Aorta (tissue), 5 donors: ENCODE measurements around the gene TUT1. TPM values are rescaled to one million over a fixed set of nuclear protein-coding genes. Genes with fewer than 3 reads are reported as not detected.
"Not testable (repeated sequence)": the region's sequence is repeated elsewhere in the genome, so short reads cannot be mapped to it uniquely, and the experiment has no call there.

Source experiments
- ATAC-seq: fragments of 200-7000 bp; cut with Tn5 transposase; one replicate; pipeline ENCODE4 v1.9.1; 2022; ENCODE audit warnings: moderate library complexity; ENCODE audit not compliant: low FRiP score
- DNase-seq, 2 donors: peaks; one replicate each; pipeline ENCODE4 v3.0.0-alpha.2; 2020
- H3K27ac ChIP-seq, 2 donors: one replicate each; pipeline ENCODE4 v1.5.1; 2013; ENCODE audit warnings: low read length in 2 of 2, mild to moderate bottlenecking in 2 of 2, moderate library complexity in 2 of 2, control low read depth in 1 of 2, inconsistent platforms in 1 of 2, low read depth in 1 of 2
- H3K27me3 ChIP-seq, 2 donors: one replicate each; pipeline ENCODE4 v1.6.1; 2013; ENCODE audit warnings: control low read depth in 1 of 2, low read length in 1 of 2, mild to moderate bottlenecking in 1 of 2, moderate library complexity in 1 of 2; ENCODE audit not compliant: insufficient read depth in 2 of 2, control insufficient read depth in 1 of 2
- H3K36me3 ChIP-seq, 2 donors: one replicate each; pipeline ENCODE4 v1.6.1; 2013; ENCODE audit warnings: control low read depth in 1 of 2, low read length in 1 of 2, mild to moderate bottlenecking in 1 of 2; ENCODE audit not compliant: insufficient read depth in 2 of 2, control insufficient read depth in 1 of 2
- H3K4me1 ChIP-seq, 2 donors: one replicate each; pipeline ENCODE4 v1.6.1; 2013; ENCODE audit warnings: low read length in 2 of 2, control low read depth in 1 of 2, mild to moderate bottlenecking in 1 of 2, moderate library complexity in 1 of 2; ENCODE audit not compliant: insufficient read depth in 2 of 2, control insufficient read depth in 1 of 2
- H3K4me3 ChIP-seq, 2 donors: one replicate each; pipeline ENCODE4 v1.5.1; 2013; ENCODE audit warnings: low read length in 2 of 2, control low read depth in 1 of 2, mild to moderate bottlenecking in 1 of 2
- H3K9me3 ChIP-seq: one replicate; pipeline ENCODE4 v1.6.1; 2013; ENCODE audit warnings: mild to moderate bottlenecking, low read length; ENCODE audit not compliant: control insufficient read depth
- WGBS, 2 donors: extraction: QIAGEN DNeasy Blood & Tissue Kit; methylation state at CpG; one replicate each; pipeline ENCODE4 v1.1.7; 2013; 5-methylcytosine and 5-hydroxymethylcytosine counted together
- intact Hi-C, 2 donors: fragments of 100-400 bp; cut with DNase I; formaldehyde crosslinking; loops; one replicate each; pipeline versions ENCODE4 v1.14.2 to v1.15.0; 2022
- polyA plus RNA-seq, 2 donors: library from polyadenylated mRNA; stranded (reverse); fragments of 200-250 nt; gene quantifications; one replicate each; pipeline ENCODE4 v1.2.3, GENCODE V29; 2013
- total RNA-seq, 2 donors: library from RNA; stranded (reverse); fragmentation: NEBNext Ultra II Directional; extraction: Animal tissue kit (Norgen Biotek cat#: 25700); gene quantifications; one replicate each; pipeline ENCODE4 v1.2.1, GENCODE V29; 2021
- donor health status: healthy with polysubstance abuse.
- donor health status: Bipolar disorder and iron deficiency.
- donor health status: DM: no; HTN: no; CAD: no.
- donor health status: DM: no; HTN: no; CAD: no.
- donor health status: DM: yes; HTN: yes; CAD: no.

Gene TUT1
- total and polyA plus RNA-seq, 4 donors, result 1.6 to 14.9 (median 12.8) TPM

DNA sequence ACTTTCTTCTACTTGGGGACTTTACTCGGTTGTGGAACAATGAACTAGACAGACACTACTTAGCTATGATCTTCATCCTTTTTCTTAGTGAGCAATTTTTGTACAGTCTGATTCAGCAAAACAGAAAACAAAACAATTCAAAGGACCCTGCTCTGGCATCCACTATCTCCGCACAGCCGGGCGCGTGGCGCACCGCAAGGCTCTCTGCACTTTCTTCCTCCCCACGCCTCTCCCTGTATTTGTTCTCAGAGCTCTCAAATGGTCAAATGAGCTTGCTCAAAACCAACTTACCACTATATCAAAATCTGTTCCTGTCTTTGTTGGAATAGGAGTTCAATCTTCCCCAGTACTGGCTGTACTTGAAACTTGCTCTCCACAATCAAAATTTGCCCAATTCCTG is 25.1 kb downstream of the TUT1 start:
- Histone ChIP-seq H3K36me3 (peaks cover 6 to 8% of the 10 kb centered on the region in 2 donors), H3K4me3 (no peak overlapping the region), H3K27ac (no peak overlapping the region), H3K9me3 (no peaks in the 10 kb centered on the region), H3K4me1 (no peaks in the 10 kb centered on the region), H3K27me3 (no peaks in the 10 kb centered on the region)
- 89 to 91% methylated on average over 8 of the region's 8 CpGs for WGBS, 2 donors
- ATAC-seq (no peak), DNase-seq (no peak)
- intact Hi-C loops, result no loop called here

DNA sequence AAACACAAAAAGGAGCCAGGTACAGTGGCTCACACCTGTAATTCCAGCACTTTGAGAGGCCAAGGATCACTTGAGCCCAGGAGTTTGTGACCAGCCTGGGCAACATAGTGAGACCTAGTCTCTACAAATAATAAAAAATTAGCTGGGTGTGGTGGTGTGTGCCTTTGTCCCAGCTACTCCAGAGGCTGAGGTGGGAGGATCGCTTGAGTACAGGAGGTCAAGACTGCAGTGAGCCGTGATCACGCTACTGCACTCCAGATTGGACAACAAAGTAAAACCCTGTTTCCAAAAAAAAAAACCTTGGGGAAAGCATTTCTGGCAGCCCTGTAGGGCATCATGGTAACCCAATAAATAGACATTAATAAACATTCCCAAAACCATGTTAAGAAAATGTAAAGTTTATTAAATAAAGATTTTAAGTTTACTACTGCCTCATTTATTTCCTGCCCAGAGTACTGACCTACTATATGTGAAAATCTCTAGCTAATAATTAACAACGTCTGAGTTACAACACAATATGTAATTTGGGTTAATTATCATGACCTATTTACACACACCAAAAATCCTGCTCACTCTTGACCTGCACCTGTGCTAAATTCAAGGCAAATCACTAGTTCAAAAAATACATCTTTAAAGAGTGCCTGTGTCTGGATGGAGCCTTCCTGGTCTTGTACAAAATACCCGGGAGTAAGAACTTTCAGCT is 26.1 kb downstream of the TUT1 start:
- no peak for DNase-seq

DNA sequence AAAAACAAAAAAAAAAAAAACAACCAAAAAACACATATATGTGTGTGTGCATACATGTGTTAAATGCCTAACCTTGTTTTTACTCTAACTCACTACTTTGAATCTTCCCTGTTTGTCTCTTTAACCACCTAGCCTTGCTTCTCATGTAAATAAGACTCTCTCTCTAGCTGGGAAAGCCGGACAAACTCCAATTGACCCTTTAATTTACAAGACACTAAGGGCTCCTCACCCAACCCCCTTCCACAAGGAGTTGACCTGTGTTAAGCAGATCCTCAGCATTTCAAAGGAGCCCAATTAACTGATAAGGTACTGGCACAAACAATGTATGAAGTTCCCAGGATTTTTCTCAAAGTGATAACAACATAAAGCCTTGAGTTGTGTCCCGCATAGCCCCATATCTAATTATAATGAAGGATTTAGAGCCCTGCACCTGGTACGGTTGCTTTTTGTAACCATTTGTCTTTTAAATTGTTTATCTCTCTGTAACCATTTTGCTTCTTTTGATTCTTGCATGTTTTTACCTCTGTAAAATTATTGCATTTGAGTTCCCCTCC is 29.6 kb downstream of the TUT1 start:
- not testable (repeated sequence) for H3K9me3 ChIP-seq, H3K4me1 ChIP-seq, H3K27me3 ChIP-seq, DNase-seq, H3K36me3 ChIP-seq, H3K27ac ChIP-seq, H3K4me3 ChIP-seq, ATAC-seq
- 70 to 76% methylated on average over 3 of the region's 3 CpGs for WGBS, 2 donors
- intact Hi-C loops, result loop anchor here in 1 of 2 donors (2.0 kb wide), 1 partner anchor 17 kb away; no protein-coding TSS in a partner anchor

More for the DNA sequence above, 26.1 kb downstream of the TUT1 start:
- intact Hi-C loops, result no loop called here
- Histone ChIP-seq H3K9me3 (no peaks in the 10 kb centered on the region), H3K36me3 (peaks cover 3 to 8% of the 10 kb centered on the region in 2 donors), H3K4me3 (no peak overlapping the region), H3K4me1 (peaks cover 0 to 2% of the 10 kb centered on the region in 2 donors), H3K27ac (no peak overlapping the region), H3K27me3 (no peaks in the 10 kb centered on the region)
- no peak for ATAC-seq
- 64 to 65% methylated on average over 5 of the region's 5 CpGs for WGBS, 2 donors

DNA sequence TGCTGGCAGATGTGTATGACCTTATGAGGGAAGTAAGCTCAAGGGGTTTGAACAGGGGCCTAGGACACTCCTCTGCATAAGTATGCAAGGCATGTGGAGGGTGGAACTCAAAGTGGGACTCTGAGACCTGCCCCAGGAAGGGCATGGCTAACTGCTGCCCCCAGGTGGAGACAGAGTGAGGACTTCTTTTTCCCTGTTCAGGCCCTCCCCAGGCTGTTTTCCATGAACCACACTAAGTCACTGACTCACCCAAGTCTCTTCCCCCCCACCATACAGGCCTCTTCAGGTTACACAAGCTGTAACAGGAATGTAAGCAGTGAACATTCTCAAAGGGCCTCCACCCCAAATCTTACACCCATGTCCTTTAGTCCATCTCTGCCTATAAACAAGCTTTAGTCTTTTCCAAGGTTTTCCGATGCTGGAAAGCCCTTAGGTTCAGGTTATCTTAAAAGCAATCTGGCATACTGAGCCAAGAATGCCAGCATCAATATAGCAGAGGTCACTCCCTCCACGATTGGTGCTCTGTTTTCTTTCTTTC is 30.7 kb downstream of the TUT1 start:
- Histone ChIP-seq H3K4me1 (peaks cover 2 to 3% of the 10 kb centered on the region in 2 donors), H3K9me3 (no peaks in the 10 kb centered on the region), H3K27ac (peak overlapping the region; percentile 52 to 81), H3K4me3 (no peak overlapping the region), H3K36me3 (peaks cover under 1 to 4% of the 10 kb centered on the region in 2 donors), H3K27me3 (no peaks in the 10 kb centered on the region)
- WGBS, 2 donors, result 5% methylated on average over 2 of the region's 2 CpGs
- ATAC-seq, result peak; percentile 91
- intact Hi-C loops, result loop anchor here in 1 of 2 donors (1.0 to 2.0 kb wide), 2 partner anchors 16 to 136 kb away; no protein-coding TSS in a partner anchor
- DNase-seq, result peak; percentile 94 to 95

DNA sequence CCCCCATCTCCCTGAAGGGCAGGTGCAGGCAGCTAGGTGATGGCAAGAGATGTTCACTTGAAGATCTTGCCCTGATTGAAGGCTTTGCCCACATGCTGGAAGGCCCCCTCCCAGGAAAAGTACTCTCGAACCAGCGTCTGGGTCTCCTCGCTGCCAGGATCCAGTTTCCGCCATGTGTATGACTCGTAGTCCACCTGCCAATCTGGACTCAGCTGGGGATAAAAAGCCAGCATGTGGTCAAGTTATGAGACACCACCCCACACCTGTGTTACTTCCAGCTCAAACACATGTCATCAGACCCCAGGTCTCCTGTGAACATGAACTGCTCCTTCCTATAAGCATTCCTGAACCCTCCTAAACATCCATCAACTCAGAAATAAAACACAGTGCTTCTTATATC is 31.7 kb downstream of the TUT1 start:
- H3K27me3 ChIP-seq, ATAC-seq, DNase-seq, H3K4me3 ChIP-seq, H3K36me3 ChIP-seq, H3K9me3 ChIP-seq, H3K4me1 ChIP-seq: not testable (repeated sequence)
- intact Hi-C loops, result loop anchor here in 1 of 2 donors (1.0 to 5.0 kb wide), 3 partner anchors 15 to 157 kb away; no protein-coding TSS in a partner anchor
- peak overlapping the region; percentile 22 to 81 for H3K27ac ChIP-seq
- 66 to 78% methylated on average over 5 of the region's 5 CpGs for WGBS, 2 donors

DNA sequence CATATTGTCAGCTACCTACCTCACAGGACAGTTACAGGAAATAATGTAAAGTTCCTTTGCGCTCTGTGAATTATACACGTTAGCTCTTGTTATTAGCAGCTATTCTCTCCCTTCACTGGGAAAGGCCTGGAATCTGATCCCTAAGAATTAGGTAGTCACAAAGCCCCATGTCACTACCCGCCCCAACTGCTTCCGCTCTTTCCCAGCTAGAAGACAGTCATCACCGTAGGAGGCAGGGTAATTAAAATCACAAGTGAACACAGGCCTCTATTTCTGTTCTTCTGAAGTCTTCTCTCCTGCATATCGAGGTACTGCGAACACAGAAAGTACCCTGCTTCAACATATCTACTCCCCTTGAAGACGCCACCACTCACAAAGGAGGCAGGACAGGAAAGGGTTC is 32.1 kb downstream of the TUT1 start:
- Histone ChIP-seq H3K4me3 (no peak overlapping the region), H3K27ac (no peak overlapping the region), H3K4me1 (peaks cover 2 to 5% of the 10 kb centered on the region in 2 donors), H3K9me3 (no peaks in the 10 kb centered on the region), H3K36me3 (peaks cover 0 to 4% of the 10 kb centered on the region in 2 donors), H3K27me3 (no peaks in the 10 kb centered on the region)
- ATAC-seq (no peak), DNase-seq (no peak)
- intact Hi-C loops, result loop anchor here in 1 of 2 donors (5.0 kb wide), 1 partner anchor 157 kb away; no protein-coding TSS in a partner anchor
- WGBS, 2 donors, result 79 to 82% methylated on average over 8 of the region's 8 CpGs

DNA sequence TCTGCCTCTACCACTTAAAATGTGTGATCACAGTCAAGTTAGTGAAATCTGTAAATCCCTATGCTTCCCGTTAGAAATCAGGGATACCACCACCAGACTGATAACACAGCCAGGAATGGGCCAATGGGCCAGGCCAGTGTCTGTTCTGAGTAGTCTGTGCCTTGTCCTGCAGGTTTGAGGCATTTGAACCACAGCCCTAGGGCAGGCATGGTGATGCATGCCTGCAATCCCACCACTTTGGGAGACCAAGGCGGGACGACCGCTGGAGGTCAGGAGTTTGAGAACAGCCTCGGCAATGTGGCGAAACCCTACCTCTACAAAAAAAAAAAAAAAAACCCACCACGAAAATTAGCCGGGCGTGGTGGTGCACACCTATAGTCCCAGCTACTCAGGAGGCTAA is 32.7 kb downstream of the TUT1 start:
- Histone ChIP-seq H3K4me3 (no peak overlapping the region), H3K36me3 (peaks cover 0 to 4% of the 10 kb centered on the region in 2 donors), H3K27ac (peak overlapping the region in 1 of 2 donors; percentile 62), H3K9me3 (no peaks in the 10 kb centered on the region), H3K27me3 (no peaks in the 10 kb centered on the region), H3K4me1 (peaks cover 2 to 5% of the 10 kb centered on the region in 2 donors)
- no peak for ATAC-seq
- no peak for DNase-seq
- intact Hi-C loops, result loop anchor here in 1 of 2 donors (5.0 kb wide), 1 partner anchor 156 kb away; no protein-coding TSS in a partner anchor
- WGBS, 2 donors, result 75 to 79% methylated on average over 9 of the region's 9 CpGs

DNA sequence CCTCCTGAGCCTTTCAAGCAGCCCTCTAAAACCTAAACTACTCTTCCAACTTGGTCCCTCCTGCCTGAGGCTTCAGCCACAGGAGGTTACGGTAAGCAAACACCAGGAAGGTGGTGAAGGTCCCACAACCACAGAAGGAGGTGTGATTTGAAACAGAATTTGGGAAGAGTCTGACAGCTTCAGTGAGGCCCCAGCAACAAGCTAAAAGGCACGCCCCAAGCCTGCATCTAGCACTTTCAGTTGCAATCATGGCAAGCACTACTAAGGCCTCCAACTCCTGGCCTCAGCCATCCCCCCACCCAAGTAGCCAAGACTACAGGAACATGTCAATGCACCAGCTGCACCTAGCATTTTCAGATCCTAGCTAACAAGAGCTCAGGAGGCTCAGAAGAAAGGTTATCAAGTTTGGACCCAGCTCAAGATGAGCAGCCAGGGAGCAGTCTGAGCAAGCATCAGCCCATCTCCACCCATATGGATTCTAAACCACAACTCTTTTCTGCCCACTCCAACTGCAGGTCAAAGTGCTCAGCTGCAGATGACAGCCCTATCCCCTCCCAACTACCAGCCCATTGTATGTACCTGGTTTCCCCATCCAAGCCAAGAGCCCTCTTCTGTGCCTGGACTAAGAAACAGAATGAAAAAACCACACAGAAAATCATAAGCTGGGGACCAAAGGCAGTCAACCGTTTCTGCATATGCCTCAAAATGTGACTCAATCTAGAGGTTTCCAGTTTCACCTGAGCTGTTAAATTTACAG is 34.3 kb downstream of the TUT1 start:
- no peak overlapping the region for H3K4me3 ChIP-seq
- H3K4me1 ChIP-seq, result peaks cover 2 to 5% of the 10 kb centered on the region in 2 donors
- peaks cover 0 to 4% of the 10 kb centered on the region in 2 donors for H3K36me3 ChIP-seq
- ATAC-seq, result no peak
- peak overlapping the region; percentile 71 to 82 for H3K27ac ChIP-seq
- WGBS, 2 donors, result 48 to 54% methylated on average over 3 of the region's 3 CpGs
- intact Hi-C loops, result loop anchor here in 1 of 2 donors (5.0 kb wide), 1 partner anchor 155 kb away; no protein-coding TSS in a partner anchor
- H3K9me3 ChIP-seq, result no peaks in the 10 kb centered on the region
- no peaks in the 10 kb centered on the region for H3K27me3 ChIP-seq
- DNase-seq, result peak in 1 of 2 donors; percentile 48
